Activated CD8-positive, alpha-beta memory T cell treated with anti-CD3 and anti-CD28 coated beads for 1 hour (primary cell): Measurements from ENCODE around the gene ALDH5A1.

Experiments
- DNase-seq, 2 donors: peaks; one replicate each; pipeline ENCODE4 v3.0.0-alpha.2; 2020; ENCODE audit warnings: low read depth in 1 of 2; ENCODE audit errors: extremely low read depth in 1 of 2

Gene ALDH5A1

GRCh38 chr6:24564081-24564480 lies 69.3 kb downstream of the ALDH5A1 start:
- DNase-seq, result no peak

GRCh38 chr6:24565196-24565595 lies 70.4 kb downstream of the ALDH5A1 start:
- DNase-seq, result no peak

GRCh38 chr6:24566020-24566767 lies 71.4 kb downstream of the ALDH5A1 start:
- no peak for DNase-seq

- no peak for DNase-seq
Observed at GRCh38 chr6:24568683-24569082, 73.9 kb downstream of the ALDH5A1 start.

GRCh38 chr6:24569811-24570210 lies 75.0 kb downstream of the ALDH5A1 start:
- DNase-seq, result no peak

GRCh38 chr6:24571361-24571760 lies 76.6 kb downstream of the ALDH5A1 start:
- DNase-seq, result no peak

GRCh38 chr6:24574809-24575208 lies 80.0 kb downstream of the ALDH5A1 start:
- no peak for DNase-seq

- no peak for DNase-seq
Observed at GRCh38 chr6:24576447-24576846, 81.7 kb downstream of the ALDH5A1 start.

GRCh38 chr6:24581084-24581669 lies 86.4 kb downstream of the ALDH5A1 start:
- peak; percentile 38 to 72 for DNase-seq

GRCh38 chr6:24583463-24584381 lies 89.0 kb downstream of the ALDH5A1 start:
- DNase-seq, result peak; percentile 25 to 61

GRCh38 chr6:24584382-24584720 lies 89.6 kb downstream of the ALDH5A1 start:
- DNase-seq, result no peak
